ENCODE measurements around the gene RCN2. TPM values are rescaled to one million over a fixed set of nuclear protein-coding genes. Genes with fewer than 3 reads are reported as not detected.

RCN2 gene
- total RNA-seq, 1 experiment from 2014 or later = 93.4 TPM

GRCh38 chr15:76998663-76999285, 67.2 kb downstream of the RCN2 start:
- no peak for DNase-seq
- BruUV-seq (replicated peaks) = no TSS peak
- intact Hi-C loops (cut with micrococcal nuclease; ENCODE audit: unreplicated experiment) = no loop called here
- no peaks in the 10 kb centered on the region for H3K9me3 Mint-ChIP-seq (ENCODE audit: low read depth, unreplicated experiment)
- no peak overlapping the region for H3K27ac Mint-ChIP-seq (ENCODE audit: unreplicated experiment)
- H3K36me3 Mint-ChIP-seq (ENCODE audit: insufficient read depth, unreplicated experiment) = no peaks in the 10 kb centered on the region
- peaks cover 36% of the 10 kb centered on the region for H3K27me3 Mint-ChIP-seq (ENCODE audit: unreplicated experiment)
- H3K4me1 Mint-ChIP-seq (ENCODE audit: low read depth, unreplicated experiment) = peaks cover 8% of the 10 kb centered on the region
- TF ChIP-seq CTCF (IDR thresholded peaks at IDR 0.05; ENCODE audit: unreplicated experiment) = no peak
- H3K4me3 Mint-ChIP-seq (ENCODE audit: low read depth, unreplicated experiment) = no peak overlapping the region
- CTCF ChIA-PET = no interaction called here

- TF ChIP-seq CTCF (IDR thresholded peaks at IDR 0.05; ENCODE audit: unreplicated experiment) = no peak
- no peak for DNase-seq
- intact Hi-C loops (cut with micrococcal nuclease; ENCODE audit: unreplicated experiment) = no loop called here
- CTCF ChIA-PET = no interaction called here
- Mint-ChIP-seq H3K9me3 (ENCODE audit: low read depth, unreplicated experiment) (no peaks in the 10 kb centered on the region), H3K36me3 (ENCODE audit: insufficient read depth, unreplicated experiment) (no peaks in the 10 kb centered on the region), H3K27me3 (ENCODE audit: unreplicated experiment) (peaks cover 48% of the 10 kb centered on the region), H3K4me3 (ENCODE audit: low read depth, unreplicated experiment) (no peak overlapping the region), H3K27ac (ENCODE audit: unreplicated experiment) (no peak overlapping the region), H3K4me1 (ENCODE audit: low read depth, unreplicated experiment) (no peaks in the 10 kb centered on the region)
- BruUV-seq (replicated peaks) = no TSS peak
Observed at GRCh38 chr15:76999996-77000395, 68.4 kb downstream of the RCN2 start.

GRCh38 chr15:77001351-77001750, 69.8 kb downstream of the RCN2 start:
- BruUV-seq (replicated peaks) = no TSS peak
- no peak for TF ChIP-seq CTCF (IDR thresholded peaks at IDR 0.05; ENCODE audit: unreplicated experiment)
- Mint-ChIP-seq H3K4me1 (ENCODE audit: low read depth, unreplicated experiment) (no peaks in the 10 kb centered on the region), H3K27ac (ENCODE audit: unreplicated experiment) (no peak overlapping the region), H3K4me3 (ENCODE audit: low read depth, unreplicated experiment) (no peak overlapping the region), H3K36me3 (ENCODE audit: insufficient read depth, unreplicated experiment) (no peaks in the 10 kb centered on the region), H3K27me3 (ENCODE audit: unreplicated experiment) (peaks cover 54% of the 10 kb centered on the region), H3K9me3 (ENCODE audit: low read depth, unreplicated experiment) (no peaks in the 10 kb centered on the region)
- intact Hi-C loops (cut with micrococcal nuclease; ENCODE audit: unreplicated experiment) = no loop called here
- no peak for DNase-seq
- CTCF ChIA-PET = interaction anchor here (0.6 kb wide), 1 partner anchor 954 kb away, joined by 3 read pairs; no protein-coding TSS in a partner anchor

GRCh38 chr15:77001966-77002365, 70.4 kb downstream of the RCN2 start:
- no peak for TF ChIP-seq CTCF (IDR thresholded peaks at IDR 0.05; ENCODE audit: unreplicated experiment)
- intact Hi-C loops (cut with micrococcal nuclease; ENCODE audit: unreplicated experiment) = no loop called here
- no peak for DNase-seq
- Mint-ChIP-seq H3K4me1 (ENCODE audit: low read depth, unreplicated experiment) (no peaks in the 10 kb centered on the region), H3K27ac (ENCODE audit: unreplicated experiment) (no peak overlapping the region), H3K36me3 (ENCODE audit: insufficient read depth, unreplicated experiment) (no peaks in the 10 kb centered on the region), H3K4me3 (ENCODE audit: low read depth, unreplicated experiment) (no peak overlapping the region), H3K9me3 (ENCODE audit: low read depth, unreplicated experiment) (no peaks in the 10 kb centered on the region), H3K27me3 (ENCODE audit: unreplicated experiment) (peaks cover 58% of the 10 kb centered on the region)
- no TSS peak for BruUV-seq (replicated peaks)
- CTCF ChIA-PET = interaction anchor here (0.6 kb wide), 1 partner anchor 954 kb away, joined by 3 read pairs; no protein-coding TSS in a partner anchor
